ENCODE measurements around the gene PLXNC1.

The PLXNC1 gene

GRCh38 chr12:94178054-94178453 is 29.7 kb downstream of the PLXNC1 start:
- H3K4me1 ChIP-seq (ENCODE audit: control insufficient read depth in 1 of 2, insufficient read depth in 1 of 2, low read depth in 1 of 2, low read length in 1 of 2) = peaks cover 81 to 86% of the 10 kb centered on the region in 2 experiments
- no peak overlapping the region for H3K4me3 ChIP-seq (ENCODE audit: low read depth in 1 of 2, low read length in 1 of 2)
- no peaks in the 10 kb centered on the region for H3K27me3 ChIP-seq
- peaks cover 16% of the 10 kb centered on the region for H3K36me3 ChIP-seq
- H3K9me3 ChIP-seq = no peaks in the 10 kb centered on the region
- no peak for TF ChIP-seq CTCF (IDR thresholded peaks at IDR 0.05)
- peak overlapping the region; percentile 88 for H3K27ac ChIP-seq

GRCh38 chr12:94178882-94179281 is 30.5 kb downstream of the PLXNC1 start:
- Histone ChIP-seq H3K36me3 (peaks cover 24% of the 10 kb centered on the region), H3K4me1 (ENCODE audit: control insufficient read depth in 1 of 2, insufficient read depth in 1 of 2, low read depth in 1 of 2, low read length in 1 of 2) (peaks cover 73 to 78% of the 10 kb centered on the region in 2 experiments), H3K27me3 (no peaks in the 10 kb centered on the region), H3K4me3 (ENCODE audit: low read depth in 1 of 2, low read length in 1 of 2) (peak overlapping the region in 1 of 2 experiments; percentile 18), H3K27ac (peak overlapping the region; percentile 88), H3K9me3 (no peaks in the 10 kb centered on the region)
- TF ChIP-seq CTCF (IDR thresholded peaks at IDR 0.05) = no peak

- no peaks in the 10 kb centered on the region for H3K9me3 ChIP-seq
- peak overlapping the region; percentile 88 for H3K27ac ChIP-seq
- H3K27me3 ChIP-seq = no peaks in the 10 kb centered on the region
- peaks cover 30% of the 10 kb centered on the region for H3K36me3 ChIP-seq
- peak overlapping the region in 1 of 2 experiments; percentile 37 for H3K4me3 ChIP-seq (ENCODE audit: low read depth in 1 of 2, low read length in 1 of 2)
- H3K4me1 ChIP-seq (ENCODE audit: control insufficient read depth in 1 of 2, insufficient read depth in 1 of 2, low read depth in 1 of 2, low read length in 1 of 2) = peaks cover 66 to 69% of the 10 kb centered on the region in 2 experiments
- no peak for TF ChIP-seq CTCF (IDR thresholded peaks at IDR 0.05)
Observed at GRCh38 chr12:94179723-94180122, 31.3 kb downstream of the PLXNC1 start.

- H3K27me3 ChIP-seq = no peaks in the 10 kb centered on the region
- peaks cover 40% of the 10 kb centered on the region for H3K36me3 ChIP-seq
- peaks cover 56 to 59% of the 10 kb centered on the region in 2 experiments for H3K4me1 ChIP-seq (ENCODE audit: control insufficient read depth in 1 of 2, insufficient read depth in 1 of 2, low read depth in 1 of 2, low read length in 1 of 2)
- peak overlapping the region; percentile 88 for H3K27ac ChIP-seq
- TF ChIP-seq CTCF (IDR thresholded peaks at IDR 0.05) = no peak
- H3K9me3 ChIP-seq = no peaks in the 10 kb centered on the region
- peak overlapping the region in 1 of 2 experiments; percentile 37 for H3K4me3 ChIP-seq (ENCODE audit: low read depth in 1 of 2, low read length in 1 of 2)
Observed at GRCh38 chr12:94180558-94181296, 32.4 kb downstream of the PLXNC1 start.

GRCh38 chr12:94182986-94183707 is 34.8 kb downstream of the PLXNC1 start:
- Histone ChIP-seq H3K27me3 (no peaks in the 10 kb centered on the region), H3K4me3 (ENCODE audit: low read depth in 1 of 2, low read length in 1 of 2) (no peak overlapping the region), H3K27ac (peak overlapping the region; percentile 0), H3K36me3 (peaks cover 64% of the 10 kb centered on the region), H3K4me1 (ENCODE audit: control insufficient read depth in 1 of 2, insufficient read depth in 1 of 2, low read depth in 1 of 2, low read length in 1 of 2) (peaks cover 36 to 37% of the 10 kb centered on the region in 2 experiments), H3K9me3 (no peaks in the 10 kb centered on the region)
- no peak for TF ChIP-seq CTCF (IDR thresholded peaks at IDR 0.05)

All from neutrophil (primary cell).